C4-2B (cell line): ENCODE data around the gene FEZ2.

ENCODE experiments used
- CTCF ChIP-seq: fragments of 450-650 bp; conservative IDR thresholded peaks from 2 replicates; pipeline ENCODE4 v1.5.1; 2017; ENCODE audit warnings: mild to moderate bottlenecking
- ZFX ChIP-seq: fragments of 450-650 bp; IDR thresholded peaks from 2 replicates; pipeline ENCODE4 v1.6.1; 2017

GRCh38 chr2:36540986-36541754 lies 56.8 kb downstream of the FEZ2 start:
- TF ChIP-seq CTCF (no peak), ZFX (no peak)
